ENCODE results near the gene RLIM. TPM values are rescaled to one million over a fixed set of nuclear protein-coding genes. Genes with fewer than 3 reads are reported as not detected.
"Not testable (repeated sequence)": the region's sequence is repeated elsewhere in the genome, so short reads cannot be mapped to it uniquely, and the experiment has no call there.

Gene RLIM, protein sequence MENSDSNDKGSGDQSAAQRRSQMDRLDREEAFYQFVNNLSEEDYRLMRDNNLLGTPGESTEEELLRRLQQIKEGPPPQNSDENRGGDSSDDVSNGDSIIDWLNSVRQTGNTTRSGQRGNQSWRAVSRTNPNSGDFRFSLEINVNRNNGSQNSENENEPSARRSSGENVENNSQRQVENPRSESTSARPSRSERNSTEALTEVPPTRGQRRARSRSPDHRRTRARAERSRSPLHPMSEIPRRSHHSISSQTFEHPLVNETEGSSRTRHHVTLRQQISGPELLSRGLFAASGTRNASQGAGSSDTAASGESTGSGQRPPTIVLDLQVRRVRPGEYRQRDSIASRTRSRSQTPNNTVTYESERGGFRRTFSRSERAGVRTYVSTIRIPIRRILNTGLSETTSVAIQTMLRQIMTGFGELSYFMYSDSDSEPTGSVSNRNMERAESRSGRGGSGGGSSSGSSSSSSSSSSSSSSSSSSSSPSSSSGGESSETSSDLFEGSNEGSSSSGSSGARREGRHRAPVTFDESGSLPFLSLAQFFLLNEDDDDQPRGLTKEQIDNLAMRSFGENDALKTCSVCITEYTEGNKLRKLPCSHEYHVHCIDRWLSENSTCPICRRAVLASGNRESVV
- total RNA-seq = 32.2 and 34.0 TPM in 2 replicates

DNA sequence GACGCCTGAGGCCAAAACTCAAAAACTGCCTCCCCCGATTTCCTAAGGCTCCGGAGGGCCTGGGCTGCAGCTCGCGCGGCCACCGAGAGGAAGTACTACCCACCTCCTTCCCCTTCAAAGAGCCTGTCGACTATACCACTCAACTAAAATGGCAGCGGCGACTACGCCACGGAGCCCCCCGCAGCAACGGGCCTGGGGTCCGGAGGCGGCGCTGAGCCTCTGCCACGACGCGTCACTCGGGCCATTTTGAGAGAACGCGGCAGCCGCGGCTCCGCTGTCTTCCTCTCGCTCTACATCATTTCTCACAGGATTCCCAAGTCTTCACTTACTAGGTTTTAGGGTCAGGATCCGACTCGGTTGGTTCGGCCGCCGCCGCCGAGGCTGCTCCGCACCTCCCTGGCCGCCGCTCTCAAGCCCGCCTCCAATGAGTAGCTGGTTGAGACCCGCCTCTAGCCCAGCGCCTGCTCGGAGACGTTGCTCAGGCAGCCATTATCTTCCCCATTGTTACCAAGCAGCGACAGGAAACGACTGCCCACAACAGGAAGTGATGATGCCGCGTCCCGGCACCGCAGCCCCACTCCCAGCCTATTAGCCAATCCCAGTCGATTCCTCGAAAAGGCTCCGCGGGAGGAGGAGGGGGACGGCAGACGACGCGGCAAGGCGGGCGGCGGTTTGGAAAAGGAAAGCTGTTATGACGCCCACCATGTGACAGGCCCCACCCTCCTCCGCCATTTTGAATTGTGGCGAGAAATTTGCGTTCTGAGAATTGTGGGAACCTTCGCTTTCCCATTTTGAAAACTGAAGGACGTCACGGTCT lies at the start of gene RLIM:
Gene RLIM, minus strand, starts transcription at position 532 of the 817 bp plus-strand sequence. CDS start 18,647 bp downstream, outside the sequence.
- H3K4me1 Mint-ChIP-seq = peaks cover 22% of the 10 kb centered on the region
- ChIA-PET CTCF (no interaction called here), POLR2A (interaction anchor here (0.6 to 1.9 kb wide), 7 partner anchors 19 to 1559 kb away, joined by 3 to 9 read pairs (median 3); partner anchors contain the start of genes NEXMIF and UPRT)
- DNase-seq = peak; percentile 74
- H3K4me3 Mint-ChIP-seq = peak within 1 kb of the TSS; percentile 96
- H3K36me3 Mint-ChIP-seq (ENCODE audit: low read depth) = peaks cover 13% of the 10 kb centered on the region
- H3K27me3 Mint-ChIP-seq = no peaks in the 10 kb centered on the region
- no peaks in the 10 kb centered on the region for H3K9me3 Mint-ChIP-seq
- H3K27ac Mint-ChIP-seq = peak within 1 kb of the TSS; percentile 96
- TF ChIP-seq, protein P1, sequence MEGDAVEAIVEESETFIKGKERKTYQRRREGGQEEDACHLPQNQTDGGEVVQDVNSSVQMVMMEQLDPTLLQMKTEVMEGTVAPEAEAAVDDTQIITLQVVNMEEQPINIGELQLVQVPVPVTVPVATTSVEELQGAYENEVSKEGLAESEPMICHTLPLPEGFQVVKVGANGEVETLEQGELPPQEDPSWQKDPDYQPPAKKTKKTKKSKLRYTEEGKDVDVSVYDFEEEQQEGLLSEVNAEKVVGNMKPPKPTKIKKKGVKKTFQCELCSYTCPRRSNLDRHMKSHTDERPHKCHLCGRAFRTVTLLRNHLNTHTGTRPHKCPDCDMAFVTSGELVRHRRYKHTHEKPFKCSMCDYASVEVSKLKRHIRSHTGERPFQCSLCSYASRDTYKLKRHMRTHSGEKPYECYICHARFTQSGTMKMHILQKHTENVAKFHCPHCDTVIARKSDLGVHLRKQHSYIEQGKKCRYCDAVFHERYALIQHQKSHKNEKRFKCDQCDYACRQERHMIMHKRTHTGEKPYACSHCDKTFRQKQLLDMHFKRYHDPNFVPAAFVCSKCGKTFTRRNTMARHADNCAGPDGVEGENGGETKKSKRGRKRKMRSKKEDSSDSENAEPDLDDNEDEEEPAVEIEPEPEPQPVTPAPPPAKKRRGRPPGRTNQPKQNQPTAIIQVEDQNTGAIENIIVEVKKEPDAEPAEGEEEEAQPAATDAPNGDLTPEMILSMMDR (IDR thresholded peaks at IDR 0.05) = no peak
- intact Hi-C loops (cut with micrococcal nuclease) = loop anchor here (1.0 to 10.0 kb wide), 9 partner anchors 108 to 1813 kb away; partner anchors contain the start of genes ABCB7, MAGEE1, PBDC1 and SLC16A2
- peak; percentile 83 for ATAC-seq (ENCODE audit: low read depth)

DNA sequence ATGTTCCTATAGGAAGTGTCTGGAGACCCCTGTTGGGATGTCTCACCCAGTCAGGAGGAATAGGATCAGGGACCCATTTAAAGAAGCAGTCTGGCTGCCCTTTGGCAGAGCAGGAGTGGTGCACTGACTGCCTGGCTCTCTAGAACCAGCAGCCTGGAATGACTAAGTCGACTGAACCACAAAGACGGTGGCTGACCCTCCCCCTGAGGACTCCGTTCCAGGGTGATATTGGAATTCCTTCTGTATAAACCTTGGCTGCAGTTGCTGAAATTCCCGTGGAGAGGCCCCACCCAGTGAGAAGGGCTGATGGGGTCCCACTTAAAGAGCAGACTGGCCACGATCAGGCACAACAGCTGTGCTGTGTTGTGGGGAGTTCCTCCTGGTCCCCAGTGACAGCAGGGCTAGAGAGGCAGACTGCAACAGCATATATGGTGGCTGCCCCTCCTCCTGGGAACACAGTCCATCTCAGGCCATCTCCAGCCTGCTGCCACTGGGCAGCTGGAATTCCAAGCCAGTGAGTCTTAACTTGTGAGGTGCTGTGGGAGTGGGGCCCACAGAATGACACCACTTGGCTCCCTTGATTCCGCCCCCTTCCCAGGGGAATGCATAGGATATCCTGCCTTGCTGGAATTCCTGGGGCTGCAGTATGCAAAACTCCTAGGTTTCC lies 41.8 kb upstream of the RLIM start:
- POLR2A ChIA-PET = no interaction called here
- Mint-ChIP-seq H3K4me1 (no peaks in the 10 kb centered on the region), H3K27me3 (no peaks in the 10 kb centered on the region), H3K27ac (no peak overlapping the region), H3K4me3 (no peak overlapping the region), H3K9me3 (no peaks in the 10 kb centered on the region), H3K36me3 (ENCODE audit: low read depth) (no peaks in the 10 kb centered on the region)
- intact Hi-C loops (cut with micrococcal nuclease) = no loop called here
- CTCF ChIA-PET = no interaction called here
- DNase-seq (no peak), ATAC-seq (ENCODE audit: low read depth) (no peak)
- TF ChIP-seq, protein P1 (IDR thresholded peaks at IDR 0.05) = no peak

DNA sequence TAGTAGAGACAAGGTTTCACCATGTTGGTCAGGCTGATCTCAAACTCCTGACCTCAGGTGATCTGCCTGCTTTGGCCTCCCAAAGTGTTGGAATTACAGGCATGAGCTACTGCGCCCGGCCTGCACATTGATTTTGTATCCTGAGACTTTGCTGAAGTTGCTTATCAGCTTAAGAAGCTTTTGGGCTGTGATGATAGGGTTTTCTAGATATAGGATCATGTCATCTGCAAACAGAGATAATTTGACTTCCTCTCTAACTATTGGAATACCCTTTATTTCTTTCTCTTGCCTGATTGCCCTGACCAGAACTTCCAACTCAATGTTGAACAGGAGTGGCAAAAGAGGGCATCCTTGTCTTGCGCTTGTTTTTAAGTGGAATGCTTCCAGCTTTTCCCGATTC lies 40.5 kb upstream of the RLIM start:
- POLR2A ChIA-PET; H3K36me3 Mint-ChIP-seq (ENCODE audit: low read depth); H3K27me3 Mint-ChIP-seq; ATAC-seq (ENCODE audit: low read depth); H3K4me3 Mint-ChIP-seq; H3K27ac Mint-ChIP-seq; DNase-seq; H3K9me3 Mint-ChIP-seq; CTCF ChIA-PET; H3K4me1 Mint-ChIP-seq; intact Hi-C loops (cut with micrococcal nuclease): not testable (repeated sequence)

DNA sequence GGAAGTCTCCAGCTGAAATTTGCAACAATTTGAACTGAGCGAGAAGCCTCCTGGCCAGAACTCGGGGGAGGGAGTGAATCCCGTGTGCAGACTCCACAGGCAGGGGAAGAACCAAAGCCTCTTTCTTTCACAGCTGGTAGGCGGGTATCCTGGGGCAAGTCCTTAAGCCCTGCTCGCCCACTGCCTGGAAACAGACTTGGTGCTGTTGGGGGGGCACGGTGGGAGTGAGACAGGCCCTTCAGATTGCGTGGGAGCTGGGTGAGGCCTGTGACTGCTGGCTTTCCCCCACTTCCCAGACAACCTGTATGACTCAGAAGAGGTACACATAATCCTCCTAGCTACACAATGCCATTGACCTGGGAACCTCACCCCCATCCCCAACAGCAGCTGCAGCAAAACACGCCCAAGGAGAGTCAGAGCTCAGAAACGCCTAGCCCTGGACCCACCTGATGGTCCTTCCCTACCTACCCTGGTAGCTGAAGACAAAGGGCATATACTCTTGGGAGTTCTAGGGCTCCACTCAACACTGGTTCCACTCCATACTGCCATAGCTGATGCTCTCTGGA lies 22.4 kb upstream of the RLIM start:
- ChIA-PET POLR2A (no interaction called here), CTCF (no interaction called here)
- ATAC-seq (ENCODE audit: low read depth) = no peak
- Mint-ChIP-seq H3K36me3 (ENCODE audit: low read depth) (no peaks in the 10 kb centered on the region), H3K27me3 (peaks cover 17% of the 10 kb centered on the region), H3K4me3 (no peak overlapping the region), H3K9me3 (no peaks in the 10 kb centered on the region), H3K27ac (no peak overlapping the region), H3K4me1 (no peaks in the 10 kb centered on the region)
- TF ChIP-seq, protein P1 (IDR thresholded peaks at IDR 0.05) = no peak
- intact Hi-C loops (cut with micrococcal nuclease) = no loop called here
- DNase-seq = no peak
